Stimulated activated CD4-positive, alpha-beta T cell treated with anti-CD3 and anti-CD28 coated beads, Interleukin-12 subunit alpha, Interleukin-12 subunit beta, amount 100 ng/mL, for 48 hours (primary cell): ENCODE measurements around the gene EFL1.
A peak's percentile ranks its signal among the peaks of the same experiment; 100 is the strongest.
"Not testable (repeated sequence)": the region's sequence is repeated elsewhere in the genome, so short reads cannot be mapped to it uniquely, and the experiment has no call there.

Experiments used
- DNase-seq, 3 donors: peaks; one replicate each; pipeline ENCODE4 v3.0.0-alpha.2; 2020; ENCODE audit warnings: low read depth in 2 of 3, low spot score in 1 of 3

Gene EFL1

GRCh38 chr15:82204575-82204974, 58.0 kb downstream of the EFL1 start:
- not testable (repeated sequence) for DNase-seq

DNA sequence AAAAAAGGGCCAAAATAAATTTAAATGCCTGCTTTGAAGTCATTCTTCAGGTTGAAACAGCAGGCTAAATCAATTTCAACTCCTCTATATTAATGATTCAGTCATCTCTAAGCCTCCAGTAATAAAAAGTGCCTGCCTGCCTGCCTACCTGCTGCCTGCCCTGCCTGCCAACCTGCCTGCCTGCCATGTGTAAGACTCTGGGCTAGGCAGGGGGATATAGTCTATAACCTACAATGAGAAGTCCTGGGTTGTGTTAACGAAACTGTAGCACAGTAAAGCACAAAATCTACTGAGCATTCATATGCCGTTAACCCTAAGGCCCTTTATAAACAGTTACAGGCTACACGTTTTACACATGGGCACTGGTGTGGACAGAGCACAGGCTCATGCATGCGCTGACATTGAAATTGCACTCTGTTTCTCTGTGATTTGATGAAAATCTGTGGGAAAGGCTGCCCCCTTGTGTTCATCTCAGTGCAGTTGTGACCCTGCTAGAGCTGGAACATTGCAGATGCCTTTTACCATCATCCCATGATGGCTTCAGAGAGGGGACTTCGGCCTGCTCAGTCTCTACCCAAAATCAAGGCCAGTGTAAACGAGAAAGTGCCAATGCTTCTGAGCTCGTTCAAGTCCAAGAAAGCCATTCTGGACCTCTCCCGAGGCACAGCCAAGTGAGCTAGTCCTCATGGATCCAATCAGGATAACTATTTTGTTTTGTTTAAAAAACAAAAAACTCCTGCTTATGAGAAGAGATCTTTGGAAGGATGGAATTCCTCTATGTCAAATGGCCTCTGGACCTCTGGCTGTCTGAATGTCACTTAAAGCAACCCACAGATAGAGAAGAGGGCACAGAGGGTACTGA, 64.6 kb downstream of the EFL1 start:
- peak; percentile 13 to 62 (median 27) for DNase-seq

DNA sequence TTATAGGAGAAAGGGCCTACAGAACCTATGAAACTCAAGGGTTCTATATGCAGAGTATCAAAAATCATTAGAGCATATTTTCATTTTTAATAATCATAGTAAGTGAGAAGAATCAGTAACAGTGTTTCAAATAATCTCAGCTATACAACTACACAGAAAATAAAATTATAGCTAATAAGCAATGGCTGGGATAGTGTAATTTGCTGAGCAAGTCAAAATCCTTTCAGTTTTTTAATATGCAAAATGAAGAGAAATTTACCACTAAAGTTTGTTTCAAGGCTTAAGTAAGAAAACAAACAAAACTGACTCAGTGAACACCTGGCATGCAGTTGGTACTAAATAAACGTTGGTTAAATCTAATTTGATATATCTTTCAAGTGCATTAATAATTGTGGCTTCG, 66.2 kb downstream of the EFL1 start:
- no peak for DNase-seq

- not testable (repeated sequence) for DNase-seq
These were observed 66.7 kb downstream of the EFL1 start for GRCh38 chr15:82195818-82196217.

DNA sequence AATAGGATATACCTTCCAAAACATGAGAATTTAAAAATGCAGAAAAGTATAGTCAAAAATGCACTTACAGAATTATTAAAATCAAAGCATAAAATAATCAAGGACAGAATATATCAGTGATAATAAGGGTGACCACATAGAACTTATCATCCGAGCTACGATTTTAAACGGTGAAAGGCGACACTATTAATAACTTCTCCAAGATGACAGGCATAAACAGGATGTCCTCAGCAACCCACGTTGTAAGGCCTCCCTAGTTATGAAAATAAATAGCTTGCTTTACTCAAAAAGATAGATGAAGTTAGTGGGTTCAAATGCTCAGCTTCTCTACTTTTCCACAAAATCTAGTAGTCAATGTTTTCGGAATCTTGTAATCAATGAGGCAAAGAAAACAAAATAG, 68.0 kb downstream of the EFL1 start:
- not testable (repeated sequence) for DNase-seq

DNA sequence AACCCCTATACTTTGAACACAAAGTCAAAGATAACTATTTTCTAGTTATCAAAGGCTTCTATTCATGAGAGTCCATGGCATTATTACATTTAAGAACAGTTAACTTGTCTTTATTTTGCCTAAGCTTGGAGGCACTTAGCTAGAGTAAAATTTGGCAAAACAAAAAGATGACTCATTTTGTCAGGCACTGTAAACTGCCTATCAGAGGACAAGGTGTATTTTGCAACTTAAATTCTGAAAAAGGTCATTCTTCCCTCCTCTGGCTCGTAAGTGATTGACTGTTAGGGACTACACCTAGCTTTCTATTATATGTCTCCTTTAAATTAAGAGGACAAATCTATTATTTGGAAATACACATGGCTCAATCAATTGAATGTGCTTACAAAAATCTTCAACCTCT, 69.1 kb downstream of the EFL1 start:
- not testable (repeated sequence) for DNase-seq

DNA sequence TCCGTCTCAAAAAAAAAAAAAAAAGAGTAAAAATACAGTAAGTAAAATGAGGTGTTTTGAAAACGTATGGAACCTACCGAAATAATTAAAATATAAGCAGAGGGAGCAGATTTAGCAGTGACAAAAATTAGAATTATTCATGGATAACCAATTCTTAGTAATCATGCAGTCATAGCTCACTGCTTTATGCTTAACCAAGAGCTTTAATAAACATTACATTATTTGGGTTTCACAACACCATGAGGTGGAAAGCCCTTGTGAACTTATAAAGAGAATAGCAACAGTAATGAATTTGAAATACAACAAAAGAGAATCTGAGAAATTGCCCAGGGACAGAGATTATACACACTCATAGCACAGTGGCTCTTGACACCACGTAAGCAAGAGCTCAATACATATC, 70.1 kb downstream of the EFL1 start:
- DNase-seq = not testable (repeated sequence)

DNA sequence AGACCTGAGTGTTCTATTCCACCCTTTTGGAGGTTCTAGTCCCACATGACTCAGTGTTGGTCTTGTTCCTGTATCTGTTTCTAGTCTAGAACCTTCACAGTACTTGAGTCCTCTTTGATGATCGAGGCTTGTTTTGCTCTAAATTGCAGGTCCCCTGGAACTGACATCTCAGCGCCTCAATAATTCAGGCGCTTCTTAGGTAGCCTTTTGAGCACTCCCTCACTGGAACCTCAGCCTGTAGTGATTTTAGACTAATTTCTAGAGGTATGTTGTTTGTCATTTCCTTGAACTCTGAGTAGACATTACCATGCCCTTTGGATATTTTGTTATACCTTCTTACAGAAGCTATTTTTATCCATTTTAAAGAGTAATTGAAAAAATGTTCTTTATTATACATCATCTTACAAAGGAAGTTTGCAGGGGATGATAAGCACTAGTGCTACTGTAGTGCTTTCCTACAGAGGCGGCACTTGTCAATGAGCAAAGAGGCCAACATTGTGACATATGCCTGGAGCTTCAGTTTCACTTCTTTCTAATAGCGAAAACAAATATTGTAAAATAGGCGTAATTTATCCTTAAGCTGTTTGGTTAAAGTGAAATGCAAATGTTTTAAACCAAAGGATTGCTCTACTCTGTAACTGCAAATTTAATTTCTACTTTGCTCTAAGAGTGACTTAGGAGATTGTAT, 75.7 kb downstream of the EFL1 start:
- DNase-seq = no peak

GRCh38 chr15:82186161-82186560, 76.4 kb downstream of the EFL1 start:
- DNase-seq = no peak

DNA sequence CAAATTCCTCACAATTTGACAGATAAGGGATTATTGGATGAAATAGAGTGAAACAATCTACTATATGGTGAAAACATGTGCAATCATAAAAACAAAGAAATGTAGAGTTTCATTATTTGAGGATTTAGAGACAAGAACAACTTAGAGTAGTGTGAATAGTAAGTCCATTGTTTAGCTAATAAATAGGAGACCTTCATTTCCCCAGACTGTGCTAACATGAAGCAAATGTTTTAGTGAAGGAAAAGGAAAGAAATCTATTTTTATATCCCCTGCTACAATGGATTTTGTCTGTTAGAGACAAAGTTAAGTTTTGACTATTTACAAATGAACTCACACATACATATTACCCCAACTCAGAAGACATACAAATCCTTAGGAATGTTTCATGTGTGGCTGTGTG, 77.8 kb downstream of the EFL1 start:
- DNase-seq = no peak

- DNase-seq = no peak
These were observed 78.2 kb downstream of the EFL1 start for GRCh38 chr15:82184355-82184754.

GRCh38 chr15:82183121-82184031, 79.2 kb downstream of the EFL1 start:
- DNase-seq = no peak

GRCh38 chr15:82181371-82181770, 81.2 kb downstream of the EFL1 start:
- DNase-seq = no peak

DNA sequence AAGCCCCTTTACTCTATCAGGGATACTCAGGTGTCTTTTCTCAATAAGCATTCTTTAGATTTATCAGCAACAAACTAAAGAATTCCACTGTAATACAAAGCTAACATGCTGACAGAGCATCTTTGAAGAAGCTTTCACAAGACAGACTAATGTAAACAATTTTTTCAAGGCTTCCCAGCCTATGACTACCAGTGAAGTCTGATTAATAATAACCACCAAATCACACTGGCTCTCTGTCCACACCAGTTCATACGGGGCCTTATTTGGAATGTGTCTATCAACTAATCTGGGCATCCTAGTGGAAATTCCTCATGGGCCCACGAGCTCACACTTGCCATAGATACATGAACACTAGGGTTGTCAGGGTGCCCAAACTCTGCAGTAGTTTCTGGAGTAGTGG, 84.5 kb downstream of the EFL1 start:
- DNase-seq = no peak

DNA sequence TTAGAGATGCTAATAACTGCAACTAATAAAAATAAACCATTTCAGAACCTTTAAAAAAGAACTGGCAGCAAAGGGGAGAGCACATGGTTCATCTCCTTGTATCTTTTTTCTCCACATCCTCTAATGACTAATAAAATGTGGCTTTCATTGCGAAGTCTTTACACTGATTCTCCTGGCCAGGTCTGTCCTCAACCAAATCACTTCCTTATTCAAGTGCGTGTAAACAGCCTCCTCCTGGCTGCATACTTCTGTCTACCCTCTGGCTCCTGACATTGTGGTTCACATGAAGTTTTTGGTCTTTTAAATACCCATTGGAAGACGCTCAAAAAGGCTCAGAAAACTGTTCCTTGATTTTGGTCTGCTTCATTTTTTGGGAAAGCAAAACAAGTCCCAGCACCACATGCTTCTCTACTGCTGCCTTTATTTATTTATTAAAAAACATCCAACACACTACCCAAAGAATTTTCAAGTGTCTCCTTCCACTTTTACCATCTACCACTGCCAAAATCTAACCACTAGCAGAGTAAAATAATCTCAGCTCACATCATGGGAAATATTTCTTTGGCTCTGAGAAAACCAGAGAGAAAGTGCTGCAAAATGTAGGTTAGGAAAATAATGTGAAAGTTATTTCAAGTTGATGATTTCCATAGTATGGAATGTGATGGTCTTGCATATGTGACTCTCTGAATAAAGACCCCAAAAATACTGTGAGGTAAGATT, 85.1 kb downstream of the EFL1 start:
- DNase-seq = no peak

DNA sequence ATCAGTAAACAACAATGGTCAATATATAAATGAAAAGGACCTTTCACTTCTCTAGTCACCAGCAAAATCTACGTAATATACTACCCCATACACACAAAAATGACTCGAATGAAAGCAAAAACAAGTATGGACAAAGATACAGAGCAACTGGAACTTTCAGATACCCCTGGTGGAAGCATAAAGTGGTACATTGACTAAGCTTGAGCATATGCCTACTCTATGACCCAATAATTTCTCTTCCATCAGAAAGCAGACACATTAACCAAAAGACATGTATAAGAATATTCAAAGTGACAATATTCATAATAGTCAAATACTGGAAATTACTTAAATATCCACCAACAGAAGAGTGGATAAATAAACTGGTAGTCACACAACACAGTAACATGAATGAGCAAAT, 86.0 kb downstream of the EFL1 start:
- no peak for DNase-seq

GRCh38 chr15:82174471-82175235, 87.9 kb downstream of the EFL1 start:
- DNase-seq = no peak

- DNase-seq = no peak
These were observed 89.4 kb downstream of the EFL1 start for GRCh38 chr15:82173108-82173507.

DNA sequence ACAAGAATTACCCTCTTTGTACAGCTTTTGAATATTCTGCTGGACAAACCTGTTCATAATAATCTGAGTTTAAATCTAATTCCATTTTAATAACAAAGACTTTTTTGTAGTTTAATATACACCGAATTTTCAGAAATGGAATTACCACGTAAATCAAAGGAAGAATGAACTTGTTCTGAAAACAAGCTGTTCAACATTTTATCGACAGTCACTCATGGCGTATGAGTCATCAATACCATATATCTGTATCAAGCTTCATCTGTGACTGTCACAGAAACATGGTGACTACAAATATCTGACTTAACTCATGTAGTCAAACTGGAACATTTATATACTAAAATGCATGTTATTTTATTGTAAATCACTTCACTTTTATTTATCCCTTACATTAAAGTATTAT, 90.0 kb downstream of the EFL1 start:
- no peak for DNase-seq

- DNase-seq = no peak
These were observed 93.8 kb downstream of the EFL1 start for GRCh38 chr15:82168757-82169156.
